Ectodermal cell (in vitro differentiated cells): ENCODE results near the gene ZFYVE1. TPM values are rescaled to one million over a fixed set of nuclear protein-coding genes. Genes with fewer than 3 reads are reported as not detected.
"Not testable (repeated sequence)": the region's sequence is repeated elsewhere in the genome, so short reads cannot be mapped to it uniquely, and the experiment has no call there.

ENCODE experiments used
- H3K27ac ChIP-seq: 2 replicates; pipeline ENCODE4 v1.7.0; 2013; ENCODE audit warnings: mild to moderate bottlenecking, low read depth, low read length; ENCODE audit not compliant: insufficient read depth, poor library complexity, severe bottlenecking
- H3K27me3 ChIP-seq: 2 replicates; pipeline ENCODE4 v1.7.0; 2013; ENCODE audit warnings: mild to moderate bottlenecking, low read length; ENCODE audit not compliant: insufficient read depth, control insufficient read depth, poor library complexity, severe bottlenecking
- H3K36me3 ChIP-seq: one replicate; pipeline ENCODE4 v1.7.0; 2013; ENCODE audit warnings: low read length; ENCODE audit not compliant: control insufficient read depth, insufficient read depth
- H3K4me1 ChIP-seq: one replicate; pipeline ENCODE4 v1.7.0; 2013; ENCODE audit warnings: low read length; ENCODE audit not compliant: control insufficient read depth, insufficient read depth
- H3K4me3 ChIP-seq: 2 replicates; pipeline ENCODE4 v1.7.0; 2013; ENCODE audit warnings: low read depth, low read length, control low read depth; ENCODE audit not compliant: insufficient read depth
- H3K9me3 ChIP-seq: 2 replicates; pipeline ENCODE4 v1.7.0; 2013; ENCODE audit warnings: mild to moderate bottlenecking, low read length, moderate library complexity; ENCODE audit not compliant: control insufficient read depth
- WGBS, 2 experiments: methylation state at CpG; one replicate each; pipeline ENCODE4 v1.1.7; 2013; ENCODE audit warnings: missing lambda C conversion rate in 2 of 2; 5-methylcytosine and 5-hydroxymethylcytosine counted together
- polyA plus RNA-seq, 4 experiments: library from polyadenylated mRNA; stranded (reverse); fragments of 50-300 nt; gene quantifications; one replicate each; pipeline ENCODE4 v1.2.3, GENCODE V29; 2013

The ZFYVE1 gene
- 18.3 TPM for polyA plus RNA-seq (2013, experiment 1 of 4)
- 22.1 TPM for polyA plus RNA-seq (2013, experiment 2 of 4)
- polyA plus RNA-seq (2013, experiment 3 of 4): 14.4 TPM
- polyA plus RNA-seq (2013, experiment 4 of 4): 16.3 TPM

- no peaks in the 10 kb centered on the region for H3K9me3 ChIP-seq
- peak within 1 kb of the TSS; percentile 59 for H3K27ac ChIP-seq
- H3K27me3 ChIP-seq: no peaks in the 10 kb centered on the region
- no peaks in the 10 kb centered on the region for H3K4me1 ChIP-seq
- peaks cover 7% of the 10 kb centered on the region for H3K36me3 ChIP-seq
- WGBS, 2 experiments: 1 to 2% methylated on average over 42 of the region's 42 CpGs
- H3K4me3 ChIP-seq: peak within 1 kb of the TSS; percentile 75
Measured at GRCh38 chr14:73026845-73027542, at the start of gene ZFYVE1. Gene ZFYVE1 (minus strand): TSS chr14:73027106. CDS start chr14:73024508, 2,598 bp downstream.

- Histone ChIP-seq H3K4me1 (no peaks in the 10 kb centered on the region), H3K27ac (no peak overlapping the region), H3K9me3 (no peaks in the 10 kb centered on the region), H3K27me3 (no peaks in the 10 kb centered on the region), H3K4me3 (no peak overlapping the region), H3K36me3 (peaks cover 10% of the 10 kb centered on the region)
- WGBS, 2 experiments: 87 to 100% methylated on average over 2 to 3 of the region's 4 CpGs
Measured at GRCh38 chr14:73069585-73069984, 42.7 kb upstream of the ZFYVE1 start.

- 2% methylated on average over 27 of the region's 27 CpGs for WGBS, 2 experiments
- Histone ChIP-seq H3K4me1 (peaks cover 3% of the 10 kb centered on the region), H3K27ac (peak overlapping the region; percentile 95), H3K4me3 (peak overlapping the region; percentile 96), H3K36me3 (no peaks in the 10 kb centered on the region), H3K27me3 (no peaks in the 10 kb centered on the region), H3K9me3 (no peaks in the 10 kb centered on the region)
Measured at GRCh38 chr14:73058922-73059673, 32.2 kb upstream of the ZFYVE1 start.

GRCh38 chr14:73058224-73058921 is 31.5 kb upstream of the ZFYVE1 start, which contains the start of gene RBM25:
Gene RBM25 (plus strand): TSS chr14:73058534. CDS start chr14:73071642, 13,108 bp downstream.
- no peaks in the 10 kb centered on the region for H3K9me3 ChIP-seq
- peak within 1 kb of the TSS; percentile 96 for H3K4me3 ChIP-seq
- peaks cover 3% of the 10 kb centered on the region for H3K4me1 ChIP-seq
- peak within 1 kb of the TSS; percentile 95 for H3K27ac ChIP-seq
- 0% methylated on average over 57 of the region's 57 CpGs for WGBS, 2 experiments
- no peaks in the 10 kb centered on the region for H3K36me3 ChIP-seq
- H3K27me3 ChIP-seq: no peaks in the 10 kb centered on the region

- no peaks in the 10 kb centered on the region for H3K27me3 ChIP-seq
- H3K36me3 ChIP-seq: no peaks in the 10 kb centered on the region
- peaks cover 3% of the 10 kb centered on the region for H3K4me1 ChIP-seq
- H3K27ac ChIP-seq: peak overlapping the region; percentile 72
- H3K4me3 ChIP-seq: peak overlapping the region; percentile 96
- H3K9me3 ChIP-seq: no peaks in the 10 kb centered on the region
- WGBS, 2 experiments: 8 to 9% methylated on average over 8 of the region's 8 CpGs
Measured at GRCh38 chr14:73057944-73058223, 31.0 kb upstream of the ZFYVE1 start.

- 56 to 63% methylated on average over 1 of the region's 1 CpG for WGBS, 2 experiments
- no peaks in the 10 kb centered on the region for H3K9me3 ChIP-seq
- H3K27ac ChIP-seq: no peak overlapping the region
- no peaks in the 10 kb centered on the region for H3K36me3 ChIP-seq
- H3K4me3 ChIP-seq: no peak overlapping the region
- peaks cover 3% of the 10 kb centered on the region for H3K4me1 ChIP-seq
- H3K27me3 ChIP-seq: no peaks in the 10 kb centered on the region
Measured at GRCh38 chr14:73055251-73055650, 28.3 kb upstream of the ZFYVE1 start.

GRCh38 chr14:73049428-73049827 is 22.5 kb upstream of the ZFYVE1 start:
- Histone ChIP-seq H3K4me3 (no peak overlapping the region), H3K36me3 (no peaks in the 10 kb centered on the region), H3K27me3 (no peaks in the 10 kb centered on the region), H3K27ac (no peak overlapping the region), H3K9me3 (no peaks in the 10 kb centered on the region), H3K4me1 (no peaks in the 10 kb centered on the region)
- 72 to 78% methylated on average over 4 of the region's 4 CpGs for WGBS, 2 experiments

GRCh38 chr14:73047808-73048207 is 20.9 kb upstream of the ZFYVE1 start:
- 94 to 97% methylated on average over 1 of the region's 1 CpG for WGBS, 2 experiments
- H3K4me1 ChIP-seq: no peaks in the 10 kb centered on the region
- H3K27me3 ChIP-seq: no peaks in the 10 kb centered on the region
- no peaks in the 10 kb centered on the region for H3K36me3 ChIP-seq
- H3K27ac ChIP-seq: no peak overlapping the region
- no peaks in the 10 kb centered on the region for H3K9me3 ChIP-seq
- no peak overlapping the region for H3K4me3 ChIP-seq

- not testable (repeated sequence) for H3K4me3 ChIP-seq
Measured at GRCh38 chr14:73036706-73037450, 10.0 kb upstream of the ZFYVE1 start.

More at GRCh38 chr14:73036706-73037450, 10.0 kb upstream of the ZFYVE1 start:
- not testable (repeated sequence) for H3K4me1 ChIP-seq, H3K9me3 ChIP-seq, H3K36me3 ChIP-seq, H3K27ac ChIP-seq, H3K27me3 ChIP-seq
- WGBS, 2 experiments: 90 to 92% methylated on average over 9 of the region's 9 CpGs
